GM12891 (cell line): ENCODE data around the gene TPK1.

Source experiments
- POLR2A ChIP-seq: IDR thresholded peaks from 2 replicates; pipeline ENCODE4 v1.6.1; 2011; ENCODE audit warnings: low read depth, low read length, control low read depth
- POLR2AphosphoS5 ChIP-seq: IDR thresholded peaks from 2 replicates; pipeline ENCODE4 v1.6.1; 2011; ENCODE audit warnings: low read depth, low read length, control low read depth
- SPI1 ChIP-seq: IDR thresholded peaks from 2 replicates; pipeline ENCODE4 v1.6.1; 2011; ENCODE audit warnings: low read depth, low read length, control low read depth
- TAF1 ChIP-seq: IDR thresholded peaks from 2 replicates; pipeline ENCODE4 v1.6.1; 2011; ENCODE audit warnings: low read depth, low read length, control low read depth

DNA sequence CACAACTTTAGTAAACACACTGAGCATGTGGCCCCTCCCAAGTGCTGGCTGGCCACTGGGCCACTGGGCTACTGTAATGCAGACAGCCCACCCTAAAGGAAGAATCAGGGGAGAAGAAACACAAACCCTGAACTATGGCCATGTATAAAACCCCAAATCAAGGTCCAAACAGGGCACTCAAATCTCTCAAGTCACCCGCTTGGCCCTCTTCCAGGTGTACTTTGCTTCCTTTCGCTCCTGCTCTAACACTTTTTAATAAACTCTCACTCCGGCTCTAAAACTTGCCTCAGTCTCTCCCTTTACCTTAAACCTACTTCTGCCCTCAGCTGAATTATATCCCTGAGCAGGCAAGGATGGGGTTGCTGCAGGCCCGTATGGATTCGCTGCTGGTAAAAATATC, 72.6 kb downstream of the TPK1 start:
- TF ChIP-seq POLR2AphosphoS5 (no peak), TAF1 (no peak), POLR2A (no peak), SPI1 (no peak)
